ENCODE data around the gene MCF2L.

DNA sequence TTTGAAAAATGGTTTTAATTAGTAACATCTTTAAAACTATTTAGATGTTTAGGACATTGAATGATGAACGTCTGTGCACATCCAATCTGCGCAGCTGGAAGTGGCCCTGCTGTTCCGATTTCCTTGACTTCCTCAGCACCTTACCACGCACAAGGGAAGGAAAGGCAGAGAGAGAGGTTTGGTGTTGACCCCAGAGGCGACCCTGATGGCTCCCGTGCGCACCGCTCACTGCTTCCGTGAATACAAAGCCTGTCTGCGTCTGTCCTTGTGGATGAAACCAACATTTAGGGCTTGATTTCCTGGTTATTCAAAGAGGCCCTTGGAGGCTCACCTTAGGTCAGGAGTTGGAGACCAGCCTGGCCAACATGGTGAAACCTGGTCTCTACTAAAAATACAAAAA, 8.5 kb downstream of the MCF2L start:
- TF ChIP-seq, protein P1, sequence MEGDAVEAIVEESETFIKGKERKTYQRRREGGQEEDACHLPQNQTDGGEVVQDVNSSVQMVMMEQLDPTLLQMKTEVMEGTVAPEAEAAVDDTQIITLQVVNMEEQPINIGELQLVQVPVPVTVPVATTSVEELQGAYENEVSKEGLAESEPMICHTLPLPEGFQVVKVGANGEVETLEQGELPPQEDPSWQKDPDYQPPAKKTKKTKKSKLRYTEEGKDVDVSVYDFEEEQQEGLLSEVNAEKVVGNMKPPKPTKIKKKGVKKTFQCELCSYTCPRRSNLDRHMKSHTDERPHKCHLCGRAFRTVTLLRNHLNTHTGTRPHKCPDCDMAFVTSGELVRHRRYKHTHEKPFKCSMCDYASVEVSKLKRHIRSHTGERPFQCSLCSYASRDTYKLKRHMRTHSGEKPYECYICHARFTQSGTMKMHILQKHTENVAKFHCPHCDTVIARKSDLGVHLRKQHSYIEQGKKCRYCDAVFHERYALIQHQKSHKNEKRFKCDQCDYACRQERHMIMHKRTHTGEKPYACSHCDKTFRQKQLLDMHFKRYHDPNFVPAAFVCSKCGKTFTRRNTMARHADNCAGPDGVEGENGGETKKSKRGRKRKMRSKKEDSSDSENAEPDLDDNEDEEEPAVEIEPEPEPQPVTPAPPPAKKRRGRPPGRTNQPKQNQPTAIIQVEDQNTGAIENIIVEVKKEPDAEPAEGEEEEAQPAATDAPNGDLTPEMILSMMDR (IDR thresholded peaks at IDR 0.05) = no peak
- no peak for TF ChIP-seq POLR2A (IDR thresholded peaks at IDR 0.05)
